ENCODE measurements around the gene TNFRSF9.

The TNFRSF9 gene

DNA sequence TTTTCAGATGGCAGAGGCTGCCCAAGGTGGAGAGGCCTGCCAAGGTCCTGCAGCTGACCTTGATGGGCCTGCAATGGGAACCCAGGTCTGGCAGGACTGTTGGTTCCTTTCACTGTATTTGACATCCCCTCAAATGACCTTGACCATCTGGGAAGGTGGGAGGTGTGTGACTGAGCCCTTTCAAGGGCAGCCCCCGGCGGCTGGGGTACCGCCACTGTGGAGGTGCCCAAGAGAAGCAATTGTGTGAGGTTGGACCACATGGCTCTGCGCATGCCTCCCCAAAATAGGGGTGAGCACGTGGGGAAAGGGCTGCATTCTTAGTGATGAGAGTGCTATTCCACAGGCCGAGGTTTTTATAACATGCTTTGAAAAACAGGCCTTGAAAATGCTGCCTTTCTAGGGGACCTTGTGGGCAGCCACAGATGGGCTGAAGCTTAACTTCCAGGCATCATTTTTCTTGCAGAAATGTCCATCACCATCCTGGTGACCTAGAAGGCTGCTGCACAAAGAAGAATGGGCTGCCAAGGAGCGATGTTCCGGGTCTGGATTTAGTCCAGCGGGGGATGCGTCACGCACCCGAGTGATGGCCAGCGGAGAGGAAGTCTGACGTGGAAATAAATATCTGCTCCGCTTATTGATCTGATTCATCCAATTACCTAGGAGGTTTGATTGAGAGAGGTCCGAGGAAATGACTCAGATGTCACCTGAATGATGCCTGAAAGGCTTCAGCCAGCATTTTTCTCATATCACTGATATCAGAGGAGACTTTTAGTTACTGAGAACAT is 71.3 kb downstream of the TNFRSF9 start:
- no peak for DNase-seq (ENCODE audit: low read depth)

DNA sequence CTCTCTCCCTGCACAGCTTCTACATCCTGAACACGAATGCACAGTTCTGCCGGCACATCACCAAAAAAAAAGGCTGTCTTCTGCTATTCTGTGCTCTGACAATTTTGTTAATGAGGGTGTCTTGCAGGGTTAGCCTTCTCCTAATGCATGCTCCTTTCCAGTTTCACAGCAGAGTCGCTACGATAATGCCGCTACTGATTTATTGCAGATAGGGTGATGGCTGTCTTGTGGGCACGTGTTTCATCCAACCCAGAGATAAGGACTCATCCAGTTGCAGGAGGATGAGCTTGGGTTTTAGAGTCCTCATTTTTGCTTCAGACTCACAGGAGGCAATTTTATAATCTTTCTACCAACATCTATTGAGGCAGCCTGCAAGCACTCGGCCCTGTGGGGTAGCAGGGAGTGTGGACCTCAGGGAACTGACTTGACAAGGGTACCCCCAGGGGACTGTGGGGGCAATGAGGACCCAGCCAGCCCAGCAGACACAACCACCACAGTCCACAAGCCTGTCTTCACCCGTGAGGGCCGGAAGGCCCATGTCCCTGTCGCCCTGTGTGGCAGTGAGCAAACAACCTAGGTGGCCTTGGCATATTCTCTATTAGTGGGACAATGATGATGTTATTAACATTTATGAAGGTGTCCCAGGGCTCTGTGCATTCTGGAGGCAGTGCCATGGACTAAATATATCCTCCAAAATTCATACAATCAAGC is 72.4 kb downstream of the TNFRSF9 start:
- DNase-seq (ENCODE audit: low read depth) = no peak

DNA sequence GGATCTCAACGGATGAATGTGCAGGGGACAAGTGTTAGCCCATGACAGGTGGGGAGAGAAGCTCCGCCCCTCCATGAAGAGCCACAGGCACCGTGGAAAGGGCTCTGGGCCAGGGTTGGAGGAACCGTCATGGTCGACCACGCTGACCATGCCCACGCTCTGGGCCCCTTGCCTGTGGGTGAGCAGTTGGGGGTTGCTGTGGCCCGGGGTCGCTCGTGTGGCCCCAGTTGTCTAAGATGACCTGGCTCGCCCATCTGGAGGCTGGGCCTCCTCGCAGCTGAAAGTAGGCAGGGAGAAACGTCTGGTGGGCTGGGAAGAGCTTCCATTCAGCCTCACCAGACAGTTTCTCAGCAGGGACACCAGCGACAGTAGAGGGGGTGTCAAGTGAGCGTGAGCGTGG is 74.7 kb downstream of the TNFRSF9 start:
- no peak for DNase-seq (ENCODE audit: low read depth)

All from fibroblast of the conjunctiva (primary cell).